Heart right ventricle (tissue), 16 donors: ENCODE results near the gene FAM161B. TPM values are rescaled to one million over a fixed set of nuclear protein-coding genes. Genes with fewer than 3 reads are reported as not detected.
A peak's percentile ranks its signal among the peaks of the same experiment; 100 is the strongest.

Source experiments
- ATAC-seq, 8 donors: fragments of 200-7000 bp; cut with Tn5 transposase; one replicate each; pipeline ENCODE4 v1.9.1; 2020; ENCODE audit warnings: mild to moderate bottlenecking in 8 of 8, moderate library complexity in 8 of 8, moderate number of reproducible peaks in 1 of 8
- DNase-seq, 2 donors: peaks; one replicate each; pipeline ENCODE4 v3.0.0-alpha.2; 2020
- H3K27ac ChIP-seq, 10 donors: fragments of 200-600 bp; sonication (generic) in 2 of 10; one replicate each; pipeline versions ENCODE4 v1.5.0 to v1.8.0; 2020 to 2022; ENCODE audit warnings: mild to moderate bottlenecking in 3 of 10
- H3K27me3 ChIP-seq, 7 donors: fragments of 200-600 bp; one replicate each; pipeline ENCODE4 v1.8.0; 2021 to 2022; ENCODE audit warnings: mild to moderate bottlenecking in 2 of 7
- H3K36me3 ChIP-seq, 9 donors: fragments of 200-600 bp; sonication (generic) in 1 of 9; one replicate each; pipeline versions ENCODE4 v1.5.0 to v1.8.0; 2020 to 2022; ENCODE audit warnings: mild to moderate bottlenecking in 2 of 9
- H3K4me1 ChIP-seq, 9 donors: fragments of 200-600 bp; sonication (generic) in 1 of 9; one replicate each; pipeline versions ENCODE4 v1.5.0 to v1.8.0; 2020 to 2022; ENCODE audit warnings: mild to moderate bottlenecking in 4 of 9
- H3K4me3 ChIP-seq, 10 donors: fragments of 200-600 bp; sonication (generic) in 2 of 10; one replicate each; pipeline versions ENCODE4 v1.5.0 to v1.8.0; 2020 to 2022; ENCODE audit warnings: mild to moderate bottlenecking in 7 of 10, moderate library complexity in 2 of 10
- H3K9me3 ChIP-seq, 11 donors: fragments of 200-600 bp in 10 of 11; sonication (generic) in 2 of 11; one replicate each; pipeline versions ENCODE4 v1.5.0 to v1.8.0; 2013 to 2022; ENCODE audit warnings: mild to moderate bottlenecking in 2 of 11, control low read depth in 1 of 11, moderate library complexity in 1 of 11
- WGBS, 2 donors: extraction: QIAGEN DNeasy Blood & Tissue Kit; methylation state at CpG; one replicate each; pipeline ENCODE4 v1.1.7; 2013; ENCODE audit warnings: inconsistent platforms in 1 of 2; 5-methylcytosine and 5-hydroxymethylcytosine counted together
- intact Hi-C, 10 donors: fragments of 100-400 bp; cut with DNase I; formaldehyde crosslinking; loops; one replicate each; pipeline versions ENCODE4 v1.11.1 to v1.14.2; 2022
- polyA plus RNA-seq, 2 donors: library from polyadenylated mRNA; stranded (reverse); fragments of 200-250 nt; gene quantifications; one replicate each; pipeline ENCODE4 v1.2.3, GENCODE V29; 2013
- total RNA-seq, 10 donors: library from RNA; stranded (reverse); fragmentation: NEBNext Ultra II Directional in 3 of 10; extraction: Animal tissue kit (Norgen Biotek cat#: 25700) in 3 of 10; gene quantifications; one replicate each; pipeline versions ENCODE4 v1.2.1 to v1.2.4, GENCODE V29; 2021 to 2023
- TF ChIP-seq, protein P1 (sequence below), 9 donors: fragments of 200-600 bp; sonication (generic) in 2 of 9; IDR thresholded peaks; one replicate each; pipeline versions ENCODE4 v1.5.0 to v1.8.0; 2021 to 2022; ENCODE audit warnings: antibody characterized with exemption in 9 of 9, mild to moderate bottlenecking in 5 of 9, moderate library complexity in 1 of 9
- donor health status: Arrhythmogenic right ventricular cardiomyopathy.
- donor health status: ischemic (EF 13 %, LVEDD 7.1; RV severe dilation, severe dysfunction).
- donor health status: healthy with polysubstance abuse.
- donor health status: DM: no; HTN: yes; CAD: no.
- donor health status: DM: no; HTN: no; CAD: no.
- donor health status: ischemic (EF 25% LVEDD 6.9; RV normal size, moderate dysfunction).
- donor health status: ischemic (EF 25% LVEDD 5.7; RV mildly dilated, moderate dysfunction).
- donor health status: healthy.
- donor health status: DM: yes; HTN: yes; CAD: no.
- donor health status: Ischemic cardiomyopathy.
- donor health status: ischemic (EF 35%, LVEDD 5.7; RV mildly dilated, moderate dysfunction).
- donor health status: nonischemic (EF 11% LVEDD 7.7; RV severe dilation, severe dysfunction).
- donor health status: DM: yes; HTN: yes; CAD: no.
- donor health status: PGD.
- donor health status: ischemic (EF 29% LVEDD 5.4; RV normal size, mild dysfunction).
- donor health status: nonischemic (EF 23%, LVEDD 6.1; RV moderate dilation, normal function).

Gene FAM161B
- total and polyA plus RNA-seq, 12 donors: 1.5 to 6.5 (median 3.8) TPM

DNA sequence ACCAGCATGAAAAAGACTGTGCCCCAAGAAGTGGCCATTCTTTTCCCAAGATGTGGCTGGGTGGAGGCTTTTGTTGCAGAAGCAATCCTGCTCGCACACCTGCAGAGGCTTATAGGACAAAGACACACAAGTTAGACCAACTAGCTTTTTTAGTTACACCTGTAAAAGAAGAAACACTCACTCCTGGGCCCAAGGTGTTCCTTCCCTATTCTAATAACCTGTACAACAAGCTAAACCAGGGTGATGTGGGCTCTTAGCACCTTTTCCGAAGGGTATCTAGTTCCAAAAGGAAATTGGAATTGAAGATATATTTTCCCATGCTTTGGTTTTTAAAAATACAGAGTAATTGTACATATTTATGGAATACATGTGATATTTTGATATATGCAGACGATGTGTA is 38.2 kb upstream of the FAM161B start:
- TF ChIP-seq, protein P1, sequence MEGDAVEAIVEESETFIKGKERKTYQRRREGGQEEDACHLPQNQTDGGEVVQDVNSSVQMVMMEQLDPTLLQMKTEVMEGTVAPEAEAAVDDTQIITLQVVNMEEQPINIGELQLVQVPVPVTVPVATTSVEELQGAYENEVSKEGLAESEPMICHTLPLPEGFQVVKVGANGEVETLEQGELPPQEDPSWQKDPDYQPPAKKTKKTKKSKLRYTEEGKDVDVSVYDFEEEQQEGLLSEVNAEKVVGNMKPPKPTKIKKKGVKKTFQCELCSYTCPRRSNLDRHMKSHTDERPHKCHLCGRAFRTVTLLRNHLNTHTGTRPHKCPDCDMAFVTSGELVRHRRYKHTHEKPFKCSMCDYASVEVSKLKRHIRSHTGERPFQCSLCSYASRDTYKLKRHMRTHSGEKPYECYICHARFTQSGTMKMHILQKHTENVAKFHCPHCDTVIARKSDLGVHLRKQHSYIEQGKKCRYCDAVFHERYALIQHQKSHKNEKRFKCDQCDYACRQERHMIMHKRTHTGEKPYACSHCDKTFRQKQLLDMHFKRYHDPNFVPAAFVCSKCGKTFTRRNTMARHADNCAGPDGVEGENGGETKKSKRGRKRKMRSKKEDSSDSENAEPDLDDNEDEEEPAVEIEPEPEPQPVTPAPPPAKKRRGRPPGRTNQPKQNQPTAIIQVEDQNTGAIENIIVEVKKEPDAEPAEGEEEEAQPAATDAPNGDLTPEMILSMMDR (IDR thresholded peaks at IDR 0.05): no peak
- H3K27ac ChIP-seq: no peak overlapping the region
- 88 to 92% methylated on average over 3 of the region's 3 CpGs for WGBS, 2 donors
- H3K4me1 ChIP-seq: no peaks in the 10 kb centered on the region
- H3K4me3 ChIP-seq: no peak overlapping the region
- H3K36me3 ChIP-seq: peaks cover 0 to 53% (median 13%) of the 10 kb centered on the region in 9 donors
- no peaks in the 10 kb centered on the region for H3K9me3 ChIP-seq
- DNase-seq: no peak
- intact Hi-C loops: no loop called here
- no peak for ATAC-seq
- no peaks in the 10 kb centered on the region for H3K27me3 ChIP-seq

DNA sequence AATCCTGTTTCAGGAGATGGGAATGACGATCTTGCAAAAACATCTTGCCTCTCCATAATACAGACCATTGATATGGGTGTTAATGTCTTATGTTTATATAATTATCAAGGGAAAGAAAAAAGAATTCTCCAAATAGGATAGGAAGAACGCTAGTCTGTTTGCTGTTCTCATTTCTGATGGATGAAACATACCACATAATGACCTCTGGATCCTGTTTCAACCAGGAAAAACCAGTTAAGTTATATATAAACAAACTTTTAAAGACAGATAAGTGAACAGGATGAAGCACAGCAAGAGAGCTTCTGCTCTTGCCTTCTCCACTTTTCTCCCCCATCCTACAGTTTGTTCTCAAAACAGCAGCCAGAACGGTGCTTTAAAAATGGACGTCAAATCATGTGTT is 28.0 kb upstream of the FAM161B start:
- ATAC-seq: no peak
- intact Hi-C loops: no loop called here

DNA sequence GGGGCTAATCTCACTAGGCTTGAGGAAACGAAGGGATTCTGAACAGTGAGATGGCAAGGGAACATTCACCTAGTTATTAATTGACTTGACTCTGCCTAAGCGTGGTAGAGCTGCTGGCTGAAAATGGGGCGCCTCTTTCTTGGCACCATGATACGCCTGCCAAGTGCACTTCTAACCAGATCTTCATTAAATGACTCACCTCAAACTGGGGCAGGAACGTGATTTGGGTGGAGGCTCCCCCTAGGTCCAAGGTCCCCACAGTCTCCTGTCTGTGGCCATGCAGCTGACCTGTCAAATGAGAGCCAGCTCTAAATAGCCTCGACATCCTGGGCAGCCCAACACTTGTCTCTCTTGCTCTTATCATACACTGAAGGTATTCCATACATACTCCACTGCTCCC is 26.2 kb upstream of the FAM161B start:
- no peak overlapping the region for H3K27ac ChIP-seq
- intact Hi-C loops: no loop called here
- WGBS, 2 donors: 86 to 92% methylated on average over 6 of the region's 6 CpGs
- TF ChIP-seq, protein P1 (IDR thresholded peaks at IDR 0.05): no peak
- no peaks in the 10 kb centered on the region for H3K9me3 ChIP-seq
- peaks cover 0 to 9% (median 0%) of the 10 kb centered on the region in 9 donors for H3K4me1 ChIP-seq
- ATAC-seq (no peak), DNase-seq (no peak)
- H3K27me3 ChIP-seq: no peaks in the 10 kb centered on the region
- no peak overlapping the region for H3K4me3 ChIP-seq
- peaks cover 0 to 72% (median 15%) of the 10 kb centered on the region in 9 donors for H3K36me3 ChIP-seq

More for the DNA sequence above, 28.0 kb upstream of the FAM161B start:
- H3K27me3 ChIP-seq: no peaks in the 10 kb centered on the region
- no peak for DNase-seq
- WGBS, 2 donors: 55 to 59% methylated on average over 4 of the region's 4 CpGs
- peaks cover 0 to 9% (median 0%) of the 10 kb centered on the region in 9 donors for H3K4me1 ChIP-seq
- TF ChIP-seq, protein P1 (IDR thresholded peaks at IDR 0.05): no peak
- no peak overlapping the region for H3K4me3 ChIP-seq
- H3K36me3 ChIP-seq: peaks cover 0 to 73% (median 5%) of the 10 kb centered on the region in 9 donors
- H3K9me3 ChIP-seq: no peaks in the 10 kb centered on the region
- H3K27ac ChIP-seq: no peak overlapping the region

DNA sequence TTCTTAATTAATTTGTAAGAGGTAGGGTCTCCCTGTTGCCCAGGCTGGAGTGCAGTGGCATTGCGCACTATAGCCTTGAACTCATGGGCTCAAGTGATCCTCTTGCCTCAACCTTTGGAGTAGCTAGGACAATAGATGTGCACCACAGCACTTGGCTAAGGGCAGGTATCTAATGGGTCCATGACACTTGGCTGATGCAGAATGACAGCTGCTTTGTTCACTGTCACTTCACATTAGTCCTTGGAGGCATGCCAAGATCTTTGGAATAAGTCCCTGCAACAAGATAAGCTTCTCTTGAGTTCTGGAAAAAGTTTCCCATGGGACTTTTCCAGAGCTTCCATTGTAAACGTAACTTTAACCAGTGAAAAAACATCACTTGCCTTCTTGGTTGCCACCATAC is 23.6 kb upstream of the FAM161B start:
- no peak overlapping the region for H3K27ac ChIP-seq
- DNase-seq: no peak
- intact Hi-C loops: no loop called here
- peaks cover 0 to 9% (median 0%) of the 10 kb centered on the region in 9 donors for H3K4me1 ChIP-seq
- WGBS, 2 donors: 57 to 58% methylated on average over 2 of the region's 2 CpGs
- H3K27me3 ChIP-seq: no peaks in the 10 kb centered on the region
- peak in 1 of 8 donors; percentile 41 for ATAC-seq
- no peaks in the 10 kb centered on the region for H3K9me3 ChIP-seq
- H3K4me3 ChIP-seq: no peak overlapping the region
- H3K36me3 ChIP-seq: peaks cover 0 to 96% (median 33%) of the 10 kb centered on the region in 9 donors
- TF ChIP-seq, protein P1 (IDR thresholded peaks at IDR 0.05): no peak
